HL-60/S4 (cell line): Measurements from ENCODE around the gene SYNPO2.

Source experiments
- in situ Hi-C: fragments of 300-500 bp; cut with MboI; formaldehyde crosslinking; loops from 2 replicates; pipeline ENCODE4 v1.14.3; 2022; ENCODE audit warnings: low sequenced_read_pairs

Gene SYNPO2

DNA sequence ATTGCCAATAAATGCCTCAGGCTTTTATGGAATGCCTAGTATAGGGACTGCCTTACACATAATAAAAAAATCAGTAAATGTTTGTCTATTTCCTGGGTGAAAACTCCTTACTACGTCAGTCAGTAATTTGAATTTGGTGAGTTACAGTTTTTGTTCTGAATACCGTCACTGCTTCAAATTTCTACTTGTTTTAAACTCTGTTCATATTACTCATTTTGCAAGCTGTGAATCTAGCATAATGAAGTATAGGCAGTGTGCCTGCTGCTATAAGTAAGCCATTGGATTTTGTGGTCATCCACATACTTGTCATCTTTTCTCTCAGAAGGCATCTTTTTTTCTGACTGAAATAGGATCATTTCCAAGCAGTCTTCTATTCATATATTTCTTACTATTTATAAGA is 43.1 kb downstream of the SYNPO2 start:
- in situ Hi-C loops = no loop called here

DNA sequence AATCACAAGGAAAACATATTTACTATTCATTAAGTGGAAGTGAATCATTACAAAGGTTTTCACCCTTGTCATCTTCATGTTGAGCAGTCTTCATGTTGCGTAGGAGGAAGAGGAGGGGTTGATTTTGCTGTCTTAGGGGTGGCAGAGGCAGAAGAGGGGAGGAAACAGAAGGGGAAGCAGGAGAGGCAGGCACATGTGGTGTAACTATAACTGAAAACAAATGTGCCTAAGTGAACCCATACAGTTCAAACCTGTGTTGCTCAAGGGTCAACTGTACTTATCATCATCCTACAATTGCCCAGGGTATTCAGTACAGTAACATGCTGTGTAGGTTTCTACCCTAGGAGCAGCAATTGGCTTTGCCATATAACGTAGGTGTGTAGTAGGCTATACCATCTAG is 47.2 kb downstream of the SYNPO2 start:
- in situ Hi-C loops = no loop called here

DNA sequence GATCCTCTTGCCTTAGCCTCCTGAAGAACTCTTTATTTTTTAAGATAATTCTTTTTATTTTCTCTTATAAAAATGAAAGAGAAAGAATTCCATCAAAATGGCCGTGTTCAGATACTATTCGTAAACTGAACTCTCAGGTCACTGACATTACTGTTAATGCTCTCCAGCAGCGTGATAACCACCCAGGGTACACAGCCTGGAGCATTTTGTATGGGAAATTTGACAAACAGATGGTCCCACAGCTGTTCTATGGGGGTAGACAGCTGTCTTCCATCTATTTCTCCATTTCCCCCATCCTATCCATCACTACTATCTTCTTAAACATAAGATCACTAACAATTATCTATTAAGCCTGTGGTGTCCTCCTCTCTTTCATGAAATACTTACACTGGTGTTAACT is 47.8 kb downstream of the SYNPO2 start:
- in situ Hi-C loops = no loop called here

DNA sequence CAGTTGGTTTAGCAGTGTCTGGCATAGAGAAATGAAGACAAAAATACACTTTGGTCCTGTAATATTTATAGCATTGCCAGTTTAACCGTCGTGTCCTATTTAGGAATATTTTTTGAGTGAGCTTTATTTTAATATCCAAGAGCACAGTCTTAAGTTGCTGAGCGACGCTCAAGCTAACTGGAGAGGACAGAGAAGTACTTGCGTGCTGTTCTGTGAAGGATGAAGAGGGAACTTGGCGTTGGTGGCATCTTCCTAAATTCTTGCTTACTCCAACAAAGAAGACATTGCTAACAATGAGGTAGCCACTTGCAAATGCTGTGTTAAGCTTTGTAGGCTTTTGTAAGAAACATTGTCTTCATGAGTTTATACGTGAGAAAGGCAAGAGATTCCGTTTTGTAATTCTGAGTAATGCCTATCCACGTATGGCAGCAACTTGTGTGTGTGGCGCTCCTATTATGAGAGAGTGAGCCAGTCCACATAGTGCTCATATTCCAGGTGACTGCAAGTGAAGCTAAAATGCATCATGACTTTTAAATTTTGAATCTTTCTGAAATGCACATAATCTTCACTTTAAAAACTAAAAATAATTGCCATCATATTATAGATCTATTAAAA is 50.6 kb downstream of the SYNPO2 start:
- in situ Hi-C loops = no loop called here

DNA sequence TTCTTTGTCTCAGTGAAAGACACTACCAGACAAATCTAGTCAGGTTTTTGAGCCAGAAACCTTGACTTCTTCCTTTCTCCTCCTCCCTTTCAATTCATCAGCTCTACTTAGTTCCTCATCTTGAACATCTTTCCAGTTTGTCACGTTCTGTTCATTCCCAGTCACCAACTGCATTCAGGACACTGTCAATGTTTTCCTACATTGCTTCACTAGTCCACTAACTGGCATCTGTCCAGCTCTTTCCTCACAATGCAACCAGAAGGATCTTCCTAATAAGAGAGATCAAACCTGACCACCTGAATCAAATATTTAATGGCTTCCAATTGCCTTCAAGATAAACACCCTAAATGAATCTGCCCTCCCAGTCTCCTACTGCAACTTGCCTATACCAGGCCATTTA is 52.5 kb downstream of the SYNPO2 start:
- in situ Hi-C loops = no loop called here

DNA sequence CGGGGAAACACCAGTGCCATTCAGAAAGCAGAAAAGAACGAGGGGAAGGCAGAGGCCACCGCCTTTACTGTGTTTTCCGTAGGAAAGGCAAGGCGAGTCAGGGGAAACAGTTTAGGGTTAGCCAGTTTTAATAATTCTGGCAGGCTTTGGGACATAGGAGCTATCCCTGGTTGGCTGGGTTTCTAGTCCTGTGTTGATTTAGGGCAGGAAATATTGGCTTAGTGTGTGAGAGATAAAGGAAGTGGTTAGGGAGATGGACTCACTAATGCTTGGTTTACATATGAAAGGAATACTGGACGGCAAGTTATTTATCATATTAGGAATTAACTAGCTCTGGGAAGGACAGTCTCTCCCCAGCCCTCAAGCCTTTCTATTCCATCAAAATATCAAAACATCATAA is 53.1 kb downstream of the SYNPO2 start:
- in situ Hi-C loops = no loop called here

DNA sequence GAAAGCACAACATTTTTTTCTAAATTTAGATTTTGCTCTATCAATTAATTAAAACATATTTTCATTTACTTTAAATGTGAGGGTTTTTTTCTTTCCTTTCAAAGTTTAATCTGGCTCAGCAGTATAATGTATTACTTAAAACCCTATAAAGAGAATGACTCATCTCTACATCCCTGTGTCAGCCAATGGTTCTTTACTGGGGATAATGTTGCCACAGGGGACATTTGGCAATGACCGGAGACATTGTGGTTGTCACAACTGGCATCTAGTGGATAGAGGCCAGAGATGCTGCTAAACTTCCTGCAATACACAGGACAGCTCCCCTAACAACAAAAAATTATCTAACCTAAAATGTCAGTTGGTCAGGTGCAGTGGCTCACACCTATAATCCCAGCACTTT is 53.8 kb downstream of the SYNPO2 start:
- in situ Hi-C loops = no loop called here

DNA sequence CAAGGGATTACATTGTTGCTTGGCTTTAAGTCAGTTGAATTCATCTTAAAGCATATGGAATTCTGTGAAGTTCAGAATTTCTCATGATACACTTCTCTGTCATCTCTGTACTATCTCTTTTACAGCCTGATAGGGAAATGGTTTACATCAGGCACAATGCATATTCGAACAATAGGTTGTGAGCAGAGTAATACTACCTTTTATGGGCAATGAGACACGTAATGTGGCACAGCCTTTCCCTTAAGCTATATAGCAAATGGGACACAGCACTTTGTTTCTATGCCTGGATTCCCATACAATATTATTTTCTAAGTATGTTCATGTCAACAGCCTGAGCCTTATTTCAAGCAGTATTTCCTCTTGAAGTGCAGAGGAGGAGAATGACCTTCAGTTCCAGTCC is 58.4 kb downstream of the SYNPO2 start:
- in situ Hi-C loops = no loop called here

DNA sequence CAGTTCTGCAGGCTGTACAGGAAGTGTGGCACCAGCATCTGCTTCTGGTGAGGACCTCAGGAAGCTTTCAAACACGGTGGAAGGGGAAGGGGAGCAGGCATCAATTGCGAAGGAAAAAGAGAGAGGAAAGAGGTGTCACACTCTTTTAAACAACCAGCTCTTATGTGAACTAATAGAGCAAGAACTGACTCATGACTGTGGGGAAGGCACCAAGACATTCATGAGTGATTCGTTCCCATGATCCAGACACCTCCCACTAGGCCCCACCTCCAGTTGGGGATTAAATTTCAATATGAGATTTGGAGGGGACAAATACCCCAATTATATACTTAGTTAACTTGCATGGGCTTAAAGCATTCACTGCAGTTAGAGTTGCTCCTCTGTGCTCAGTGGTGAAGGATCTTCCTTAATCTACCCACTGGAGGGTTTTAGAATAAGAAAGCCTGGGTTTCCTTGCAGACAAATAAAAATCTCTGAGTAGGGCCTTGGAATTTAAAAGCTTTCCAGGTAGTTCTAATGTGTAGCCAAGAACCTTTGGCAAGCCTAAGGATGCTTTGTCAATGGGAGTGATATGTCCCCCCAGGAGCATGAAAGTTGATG is 60.0 kb downstream of the SYNPO2 start:
- in situ Hi-C loops = no loop called here

DNA sequence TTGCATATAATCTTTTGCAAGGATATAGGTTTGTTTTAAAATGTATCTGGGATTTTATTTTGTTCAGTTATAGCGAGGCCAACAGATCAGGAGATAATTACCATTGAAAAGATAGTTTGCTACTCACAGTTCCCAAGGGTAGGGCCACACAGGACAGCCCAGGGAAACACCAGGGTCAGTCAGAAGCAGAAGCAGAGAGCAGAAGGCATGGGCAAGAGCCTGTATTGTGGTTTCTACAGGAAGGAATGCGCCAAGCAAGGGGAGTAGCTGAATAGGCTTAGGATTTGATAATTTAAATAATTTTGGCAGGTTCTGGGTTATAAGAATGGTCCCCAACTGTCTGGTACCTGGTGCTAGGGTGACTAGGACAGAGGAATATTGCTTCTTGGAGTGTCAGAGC is 61.6 kb downstream of the SYNPO2 start:
- in situ Hi-C loops = loop anchor here (10.0 kb wide), 1 partner anchor 175 kb away; no protein-coding TSS in a partner anchor

DNA sequence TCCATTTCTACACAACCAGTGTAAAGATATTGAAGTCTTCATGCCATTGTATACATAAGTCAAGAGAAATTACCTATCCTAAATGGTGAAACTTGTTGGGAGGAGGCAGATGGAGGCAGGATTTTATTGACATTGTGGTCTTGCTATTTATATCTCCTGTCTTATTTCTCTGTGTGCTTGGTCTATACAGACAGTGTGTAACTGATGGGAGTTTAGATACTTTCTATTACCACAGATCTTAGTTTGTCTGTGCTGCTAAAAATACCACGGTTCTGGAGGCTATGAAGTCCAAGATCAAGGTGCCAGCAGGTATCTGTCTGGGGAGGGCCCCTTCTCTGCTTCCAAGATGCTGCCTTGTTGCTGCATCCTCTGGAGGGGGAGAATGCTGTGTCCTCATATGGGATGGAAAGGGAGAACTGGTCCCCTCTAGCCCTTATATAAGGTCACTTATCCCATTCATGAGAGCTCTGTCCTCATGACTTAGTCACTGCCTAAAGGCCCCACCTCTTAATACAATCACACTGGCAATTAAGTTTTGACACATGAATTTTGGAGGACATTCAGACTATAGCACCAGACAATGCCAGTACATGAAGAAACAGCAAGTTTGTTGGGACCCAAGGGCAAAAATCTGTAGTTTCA is 62.4 kb downstream of the SYNPO2 start:
- in situ Hi-C loops = loop anchor here (10.0 kb wide), 1 partner anchor 176 kb away; no protein-coding TSS in a partner anchor

DNA sequence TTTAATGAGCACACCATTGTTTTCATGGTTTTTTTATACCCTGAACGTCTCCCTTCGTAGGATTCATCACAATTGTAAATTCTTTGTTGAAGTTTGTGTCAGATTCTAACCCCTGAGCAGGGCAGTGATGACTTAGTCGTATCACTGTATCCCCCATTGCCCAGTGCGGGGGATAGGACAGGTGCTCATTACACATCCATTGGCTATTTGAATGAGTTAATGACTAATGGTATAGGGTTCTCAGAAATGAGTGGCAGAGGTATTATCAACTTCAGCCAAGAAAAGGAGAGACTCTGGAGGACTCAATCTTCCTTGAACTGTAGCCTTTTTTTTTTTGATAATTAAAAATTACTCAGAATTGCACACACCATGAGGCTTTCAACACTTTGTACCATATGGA is 64.6 kb downstream of the SYNPO2 start:
- in situ Hi-C loops = loop anchor here (10.0 kb wide), 1 partner anchor 178 kb away; no protein-coding TSS in a partner anchor

DNA sequence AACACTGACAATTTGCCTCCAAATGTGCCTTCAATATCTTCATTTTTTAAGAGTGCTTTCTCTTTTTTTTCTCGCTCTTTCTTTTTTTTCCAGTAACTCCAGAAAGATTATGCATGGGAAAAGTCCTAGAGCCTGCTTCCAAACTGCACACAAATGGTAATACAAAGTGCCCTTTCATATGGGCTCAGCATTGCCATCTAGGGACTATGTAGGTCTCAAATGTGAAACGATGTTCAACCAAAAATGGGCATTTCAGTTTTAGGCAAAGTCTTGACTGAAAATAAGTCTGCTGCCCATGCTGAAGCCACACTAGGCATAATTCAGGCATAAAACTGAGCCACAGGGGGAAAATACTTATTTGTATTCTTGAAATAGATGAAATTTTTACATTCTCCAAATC is 65.6 kb downstream of the SYNPO2 start:
- in situ Hi-C loops = loop anchor here (10.0 kb wide), 1 partner anchor 179 kb away; no protein-coding TSS in a partner anchor

DNA sequence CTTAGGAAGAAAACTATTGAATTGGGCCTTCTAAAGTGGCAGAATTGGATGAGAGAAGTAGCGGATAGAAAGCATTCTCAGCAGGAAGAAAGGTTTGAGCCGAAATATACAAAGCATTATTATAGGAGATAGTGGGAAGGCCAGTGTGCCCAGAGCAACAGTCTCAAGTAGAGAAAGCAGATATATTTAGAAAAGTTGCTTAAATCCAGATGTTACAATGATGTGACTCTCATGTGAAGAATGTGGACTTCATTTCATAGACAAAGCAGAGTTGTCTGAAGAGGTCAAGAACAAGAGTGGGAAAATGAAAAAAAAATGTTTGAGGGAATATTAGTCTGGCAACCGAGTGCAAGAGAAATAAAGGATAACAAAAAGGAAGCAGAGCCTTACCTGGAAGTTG is 66.9 kb downstream of the SYNPO2 start:
- in situ Hi-C loops = loop anchor here (10.0 kb wide), 1 partner anchor 181 kb away; no protein-coding TSS in a partner anchor

DNA sequence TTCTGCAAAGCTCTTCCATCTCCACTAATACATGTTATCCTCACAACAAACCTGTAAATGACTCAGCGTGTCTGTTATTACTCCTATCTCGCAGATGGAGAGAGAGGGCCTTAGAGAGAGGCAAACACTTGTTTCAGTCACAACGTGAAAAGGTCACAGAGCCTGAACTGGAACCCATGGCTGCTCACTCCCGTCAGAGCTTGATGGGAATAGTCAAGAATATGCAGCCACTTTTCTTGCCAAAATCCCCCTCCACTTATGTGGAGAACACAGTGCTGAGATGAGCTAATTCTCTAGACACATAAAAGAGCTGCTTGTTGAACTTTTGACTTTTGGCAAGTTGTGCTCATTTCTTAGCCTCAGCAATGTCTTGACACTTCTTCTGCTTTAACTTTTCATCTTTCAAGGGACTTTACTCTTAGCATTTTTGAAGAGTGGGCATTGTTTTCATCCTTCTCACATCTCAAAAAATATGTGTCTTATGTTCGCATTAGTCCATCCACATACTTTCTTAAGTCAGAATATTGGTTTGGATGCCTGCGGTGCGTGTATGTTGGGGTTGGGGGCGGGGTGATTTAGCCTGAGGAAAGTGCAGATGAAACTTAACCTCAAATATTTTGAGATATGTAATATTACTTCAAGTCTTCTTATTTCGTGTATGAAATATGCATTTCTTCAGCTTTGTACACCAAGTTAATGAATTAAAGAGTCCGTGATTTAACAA is 69.2 kb downstream of the SYNPO2 start:
- in situ Hi-C loops = loop anchor here (10.0 kb wide), 1 partner anchor 183 kb away; no protein-coding TSS in a partner anchor

DNA sequence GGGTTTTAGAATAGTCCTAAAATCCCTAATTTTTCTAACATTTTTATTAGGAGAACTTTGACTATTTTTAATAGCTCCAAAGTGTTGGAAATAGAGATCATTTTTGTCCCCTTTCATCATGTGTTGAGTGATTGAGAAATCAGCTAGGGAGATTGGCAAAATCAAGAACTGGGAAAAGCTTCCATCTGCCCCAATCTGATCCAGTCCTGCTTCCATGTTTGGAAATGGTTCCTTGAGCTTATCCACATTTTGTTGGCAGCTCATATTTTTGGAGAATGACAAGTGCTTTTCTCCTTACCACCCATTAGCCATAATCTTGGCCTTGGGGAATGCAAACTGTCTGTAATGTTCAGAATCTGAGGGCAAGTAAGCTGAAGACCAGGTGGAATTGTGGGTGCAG is 73.9 kb downstream of the SYNPO2 start:
- in situ Hi-C loops = no loop called here

DNA sequence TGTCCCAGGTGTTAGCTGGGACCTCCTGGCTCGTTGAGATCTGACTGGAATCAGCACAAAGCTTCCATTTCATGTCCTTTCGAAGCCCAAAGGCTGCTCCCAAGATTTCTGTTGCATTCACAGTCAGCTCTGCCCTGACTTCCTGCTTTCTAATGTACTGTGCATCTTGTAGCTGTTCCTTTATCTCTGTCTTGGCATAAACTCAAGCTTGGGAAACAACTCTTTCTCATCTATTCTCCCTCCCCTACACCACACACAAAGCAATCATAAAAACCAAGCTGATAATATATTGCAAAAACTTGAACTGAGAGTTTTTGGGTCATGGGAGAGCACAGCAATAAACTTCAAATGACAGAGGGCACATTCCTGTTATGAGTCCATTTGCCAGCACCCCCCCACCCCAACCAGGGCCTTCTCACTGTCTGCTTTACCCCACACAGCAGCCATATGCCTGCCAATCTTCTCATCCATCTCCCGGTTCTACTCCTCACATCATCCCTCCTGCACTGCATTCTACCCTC is 76.3 kb downstream of the SYNPO2 start:
- in situ Hi-C loops = no loop called here

DNA sequence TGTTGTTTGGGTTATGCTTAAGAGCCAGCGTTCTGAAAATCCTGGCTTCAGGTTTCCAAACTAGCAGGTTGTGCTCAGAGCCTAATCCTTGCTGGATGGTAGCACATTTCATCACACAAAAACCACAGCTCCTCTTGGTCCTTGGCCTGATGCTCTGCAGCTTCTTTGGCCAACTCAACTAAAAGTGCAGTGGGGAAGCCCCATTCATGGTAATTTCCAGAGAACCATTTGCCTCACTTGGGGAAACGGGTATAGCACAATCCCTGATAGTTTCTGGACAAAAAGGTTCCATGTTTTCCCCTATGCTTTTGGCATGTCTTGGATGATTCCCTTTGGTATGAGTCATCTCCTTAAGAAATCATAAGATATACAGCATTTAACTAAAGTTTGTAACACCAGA is 78.7 kb downstream of the SYNPO2 start:
- in situ Hi-C loops = no loop called here

DNA sequence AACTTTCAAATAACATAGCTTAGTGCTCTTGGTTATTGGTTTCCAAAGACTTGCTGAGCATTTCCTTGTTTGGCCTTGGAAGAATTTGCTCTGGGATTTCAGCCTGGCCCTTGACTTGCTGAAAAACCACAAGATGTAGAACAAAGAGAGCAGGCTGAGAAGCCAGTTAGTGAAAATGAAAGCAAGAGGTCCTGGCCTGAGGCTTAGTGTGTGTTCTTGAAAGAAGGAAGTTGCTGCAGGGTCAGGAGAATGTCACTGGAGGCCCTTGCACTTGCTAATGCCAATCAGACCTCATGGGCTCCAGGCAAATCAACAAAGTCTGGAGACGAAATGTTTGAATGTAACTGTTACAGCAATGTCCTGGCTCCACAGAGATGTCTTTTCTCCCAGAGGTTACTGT is 79.4 kb downstream of the SYNPO2 start:
- in situ Hi-C loops = no loop called here

DNA sequence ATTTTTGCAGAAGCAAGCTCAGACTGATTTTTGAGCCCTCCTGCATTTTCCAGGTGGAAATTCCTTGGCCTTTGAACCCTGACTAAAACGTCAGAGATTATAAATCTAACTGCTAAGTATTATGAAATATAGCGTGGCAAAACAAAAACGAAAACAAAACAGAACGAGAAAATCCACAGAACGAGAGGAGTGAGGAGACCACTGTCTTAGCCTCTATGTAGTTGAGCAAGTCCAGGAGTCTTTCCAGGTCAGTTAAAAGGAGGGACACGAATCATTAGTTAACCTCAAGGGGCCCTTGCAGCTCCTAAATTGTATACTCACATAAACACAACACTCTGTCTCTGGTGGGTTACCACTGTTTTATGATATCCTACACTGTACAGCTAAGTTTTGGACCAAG is 80.2 kb downstream of the SYNPO2 start:
- in situ Hi-C loops = no loop called here

DNA sequence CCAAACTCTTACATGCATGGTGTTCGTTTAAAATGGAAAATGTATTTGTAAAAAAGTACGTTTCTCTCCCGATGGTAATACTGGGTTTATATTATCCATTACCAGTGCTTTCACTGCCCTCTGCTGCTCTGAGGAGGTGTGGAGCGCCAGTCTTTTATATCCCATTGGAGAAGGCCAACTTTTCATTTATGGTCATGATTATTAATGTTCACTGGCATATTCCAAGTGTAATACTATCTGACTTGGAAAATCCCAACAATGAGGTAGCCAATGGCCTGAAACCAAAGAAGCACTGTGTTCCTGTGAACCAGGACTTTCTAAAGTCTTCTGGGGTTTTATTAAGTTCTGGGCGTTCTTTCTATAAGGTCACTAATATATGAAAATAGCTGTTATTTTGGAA is 80.7 kb downstream of the SYNPO2 start:
- in situ Hi-C loops = no loop called here
